ENCODE measurements around the gene ARGLU1.
A peak's percentile ranks its signal among the peaks of the same experiment; 100 is the strongest.

ARGLU1 gene

GRCh38 chr13:106498158-106498557 lies 69.8 kb downstream of the ARGLU1 start:
- DNase-seq, result no peak

DNA sequence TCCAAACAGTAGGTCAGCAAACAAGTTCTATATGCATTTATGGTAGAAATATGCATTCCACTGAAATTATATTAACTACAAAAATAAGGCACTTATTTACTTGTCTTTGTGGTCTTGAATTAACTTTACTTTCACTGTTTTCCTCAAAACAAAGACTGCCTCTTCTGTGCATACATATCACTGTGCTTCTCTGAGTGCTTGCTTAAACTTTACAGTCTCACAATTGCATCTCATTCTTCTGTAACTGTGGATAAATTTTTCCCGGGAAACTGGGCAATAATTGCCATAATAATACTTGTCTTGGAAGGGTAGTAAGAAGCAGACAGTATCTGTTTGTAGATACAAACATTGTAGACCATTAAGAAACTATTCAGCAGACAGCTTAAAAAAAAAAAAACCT lies 70.9 kb downstream of the ARGLU1 start:
- no peak for DNase-seq

- no peak for DNase-seq
Measured at GRCh38 chr13:106496072-106496997, 71.6 kb downstream of the ARGLU1 start.

GRCh38 chr13:106494936-106495335 lies 73.0 kb downstream of the ARGLU1 start:
- DNase-seq, result no peak

- DNase-seq, result no peak
Measured at GRCh38 chr13:106494506-106494905, 73.4 kb downstream of the ARGLU1 start.

- DNase-seq, result peak; percentile 43
Measured at GRCh38 chr13:106493533-106494220, 74.3 kb downstream of the ARGLU1 start.

- no peak for DNase-seq
Measured at GRCh38 chr13:106492588-106493475, 75.1 kb downstream of the ARGLU1 start.

DNA sequence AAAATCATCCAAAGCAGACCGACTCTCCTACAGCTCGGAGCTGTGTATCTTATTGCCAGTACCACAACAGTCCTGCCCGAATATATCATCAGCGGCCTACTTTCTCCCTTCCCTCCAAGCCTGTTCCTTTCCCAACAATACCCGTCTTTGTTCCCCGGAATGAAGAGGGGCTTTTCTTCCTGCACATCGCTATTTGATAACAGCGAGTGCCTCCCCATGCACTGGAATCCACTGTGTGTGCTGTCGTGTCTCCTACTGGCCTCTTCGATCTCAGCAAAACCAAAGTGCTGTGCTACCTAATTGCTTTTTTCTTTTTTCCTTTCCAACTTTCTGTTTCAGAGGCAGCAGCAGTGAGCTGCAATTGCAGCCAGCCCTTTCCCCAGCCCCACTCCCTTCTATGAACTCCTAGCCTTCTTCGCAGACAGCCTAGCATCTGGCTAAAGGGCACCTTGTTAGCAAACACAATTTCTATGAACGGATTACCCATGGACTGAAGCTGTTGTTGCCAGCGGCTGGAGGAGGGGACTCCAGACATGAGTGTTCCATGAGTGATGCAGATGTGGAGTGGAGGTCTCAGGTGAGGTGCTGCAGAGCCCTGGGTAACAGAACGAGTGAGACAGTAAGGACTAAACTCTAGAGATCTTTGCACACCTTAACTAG lies 75.9 kb downstream of the ARGLU1 start:
- DNase-seq, result no peak

All from CD4-positive, alpha-beta T cell treated with Interferon gamma for 1 hour (primary cell).